HG02678 (cell line): ENCODE data around the gene PPFIBP2.
A peak's percentile ranks its signal among the peaks of the same experiment; 100 is the strongest.
"Not testable (repeated sequence)": the region's sequence is repeated elsewhere in the genome, so short reads cannot be mapped to it uniquely, and the experiment has no call there.

Experiments
- ATAC-seq: cut with Tn5 transposase; IDR thresholded peaks from one replicate; pipeline ENCODE4 v1.9.1; 2021; ENCODE audit warnings: mild to moderate bottlenecking, moderate library complexity; ENCODE audit not compliant: unreplicated experiment

PPFIBP2 gene

GRCh38 chr11:7498193-7498592 lies 15.6 kb upstream of the PPFIBP2 start:
- no peak for ATAC-seq

- ATAC-seq, result no peak
Measured at GRCh38 chr11:7499081-7499480, 14.7 kb upstream of the PPFIBP2 start.

- no peak for ATAC-seq
Measured at GRCh38 chr11:7500251-7500650, 13.5 kb upstream of the PPFIBP2 start.

DNA sequence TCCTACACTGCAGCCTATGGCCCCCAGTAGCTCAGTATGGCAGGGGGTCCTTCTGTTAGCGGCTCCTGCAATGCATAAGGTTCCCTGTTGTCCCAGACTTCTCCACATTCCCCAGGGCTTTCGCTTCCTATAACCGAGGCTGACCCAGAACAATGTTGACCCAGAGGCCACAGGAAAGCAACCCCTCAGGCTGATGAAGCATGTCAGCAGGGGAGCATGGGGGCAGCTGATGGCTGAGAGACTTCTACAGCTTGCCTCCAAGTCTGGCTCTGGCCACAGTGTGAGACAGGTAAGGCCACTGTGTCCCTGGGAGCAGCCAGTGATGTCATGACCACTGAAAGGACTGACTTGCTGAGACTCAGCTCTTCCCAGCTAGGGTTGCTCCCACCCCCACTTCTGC lies 12.5 kb upstream of the PPFIBP2 start:
- ATAC-seq, result no peak

DNA sequence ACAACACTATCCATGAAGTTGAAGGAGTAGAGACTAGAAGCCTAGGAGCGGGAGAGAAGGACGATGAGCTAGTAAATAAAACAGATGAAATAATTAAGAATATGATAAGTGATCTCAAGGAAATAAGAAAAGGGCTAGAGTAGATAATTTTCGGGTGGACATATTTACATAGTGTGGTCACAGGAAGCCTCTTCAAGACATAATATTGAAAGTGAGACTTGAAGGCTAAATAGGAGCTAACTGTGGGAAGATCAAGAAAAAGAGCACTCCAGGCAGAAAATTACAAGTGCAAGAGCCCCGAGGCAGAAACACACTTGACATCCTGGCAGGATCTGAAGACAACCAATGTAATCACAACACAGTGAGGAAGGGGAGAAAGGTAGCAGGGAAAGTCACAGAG lies 11.9 kb upstream of the PPFIBP2 start:
- ATAC-seq, result peak; percentile 63

DNA sequence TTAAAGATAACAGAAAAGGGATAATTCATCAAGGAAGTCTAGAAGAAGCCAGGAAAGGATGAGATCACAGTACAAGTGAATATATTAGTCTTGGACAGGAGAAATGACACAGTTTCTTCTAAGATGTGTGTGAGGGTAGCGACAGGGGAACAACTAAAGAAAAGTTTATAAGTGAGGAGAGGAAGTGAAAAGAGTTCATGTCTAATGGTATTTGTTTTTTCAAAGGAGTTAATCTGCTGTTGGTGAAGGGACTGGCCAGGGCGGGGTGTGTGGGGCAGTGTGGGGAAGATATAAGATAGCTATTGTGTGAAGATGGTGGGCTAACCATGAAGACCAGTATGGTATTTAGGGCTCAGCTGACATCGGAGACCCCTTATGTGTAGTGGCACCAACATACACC lies 7.6 kb upstream of the PPFIBP2 start:
- no peak for ATAC-seq

DNA sequence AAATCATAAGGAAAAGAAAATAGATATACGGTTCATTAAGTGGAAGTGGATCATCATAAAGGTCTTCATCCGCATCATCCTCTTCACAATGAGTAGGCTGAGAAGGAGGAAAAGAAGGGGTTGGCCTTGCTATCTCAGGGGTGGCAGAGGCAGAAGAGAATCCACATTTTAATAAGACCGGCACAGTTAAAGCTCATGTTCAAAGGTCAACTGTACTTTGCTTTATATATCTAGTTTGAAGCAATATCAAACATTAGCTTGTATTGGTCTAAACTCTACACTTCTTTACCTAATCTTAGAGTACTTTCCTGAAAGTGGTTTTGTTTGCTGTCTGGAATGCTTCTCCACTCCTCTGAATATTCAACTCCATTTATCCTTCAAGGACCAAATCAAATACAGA lies 5.7 kb upstream of the PPFIBP2 start:
- no peak for ATAC-seq

DNA sequence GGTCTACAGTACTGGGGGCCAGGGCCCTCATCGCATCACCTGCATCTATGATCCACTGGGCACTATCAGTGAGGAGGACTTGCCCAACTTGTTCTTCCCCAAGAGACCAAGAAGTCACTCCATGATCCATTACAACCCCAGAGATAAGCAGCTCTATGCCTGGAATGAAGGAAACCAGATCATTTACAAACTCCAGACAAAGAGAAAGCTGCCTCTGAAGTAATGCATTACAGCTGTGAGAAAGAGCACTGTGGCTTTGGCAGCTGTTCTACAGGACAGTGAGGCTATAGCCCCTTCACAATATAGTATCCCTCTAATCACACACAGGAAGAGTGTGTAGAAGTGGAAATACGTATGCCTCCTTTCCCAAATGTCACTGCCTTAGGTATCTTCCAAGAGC lies 3.8 kb upstream of the PPFIBP2 start:
- no peak for ATAC-seq

GRCh38 chr11:7511401-7511800 lies 2.4 kb upstream of the PPFIBP2 start:
- ATAC-seq, result no peak

DNA sequence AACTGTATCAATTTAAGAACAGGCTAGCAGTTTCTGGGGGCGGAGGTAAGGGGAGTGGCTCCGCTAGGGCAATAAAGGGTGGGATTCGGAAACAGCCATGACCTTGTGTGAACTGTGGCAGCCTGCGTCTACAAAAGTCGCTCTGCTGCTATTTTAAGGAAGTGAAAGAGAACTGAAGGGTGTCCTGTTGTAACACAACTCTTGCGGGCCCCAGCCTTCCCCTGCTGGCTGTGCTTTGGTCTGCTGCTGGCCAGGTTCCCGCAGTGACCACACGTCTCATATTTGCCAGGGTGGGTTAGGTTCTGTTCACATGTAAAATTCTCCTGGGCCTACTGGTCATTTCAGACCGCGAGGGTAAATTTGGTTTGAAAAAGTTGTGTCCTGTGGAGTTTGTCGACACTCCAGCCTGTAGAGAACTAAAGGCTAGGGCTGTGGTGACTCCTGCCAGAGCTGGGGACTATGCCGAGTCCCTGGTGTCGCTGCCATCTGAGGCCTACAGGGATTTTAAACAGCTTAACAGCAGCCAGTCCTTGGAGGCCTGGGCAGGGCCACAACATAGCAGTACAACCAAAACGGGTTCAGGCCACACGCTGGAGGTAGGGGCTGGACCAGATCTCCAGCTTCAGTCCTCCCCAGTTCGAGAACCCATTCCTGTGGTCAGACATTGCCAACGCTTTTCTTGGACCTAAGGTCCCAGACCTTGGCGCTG lies 1.1 kb upstream of the PPFIBP2 start:
- peak; percentile 58 for ATAC-seq

DNA sequence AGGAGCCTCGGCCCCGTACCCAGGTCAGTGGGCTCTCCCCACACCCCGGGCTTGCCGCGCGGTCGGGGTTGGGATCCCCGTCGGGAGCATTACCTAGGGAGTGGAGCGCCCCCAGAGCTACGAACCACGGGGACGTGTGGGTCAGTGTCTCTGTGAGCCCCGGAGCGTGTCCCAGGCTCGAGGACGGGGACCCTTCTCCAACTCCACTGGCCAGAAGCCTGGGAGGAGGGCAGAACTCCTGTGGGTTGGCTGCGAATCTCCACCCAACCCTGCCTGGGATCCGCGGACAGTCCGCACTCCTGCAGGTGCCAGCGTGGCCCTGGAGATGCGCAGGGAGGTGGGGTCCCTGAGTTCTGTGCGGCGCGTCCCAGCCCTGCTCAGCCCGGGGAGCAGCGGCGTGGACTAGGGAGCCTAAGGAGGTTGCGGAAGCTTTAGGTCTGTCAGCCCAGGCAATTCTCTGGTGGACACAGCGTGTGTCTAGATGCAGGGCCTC lies 346 bp downstream of the PPFIBP2 start:
- ATAC-seq, result peak; percentile 8

DNA sequence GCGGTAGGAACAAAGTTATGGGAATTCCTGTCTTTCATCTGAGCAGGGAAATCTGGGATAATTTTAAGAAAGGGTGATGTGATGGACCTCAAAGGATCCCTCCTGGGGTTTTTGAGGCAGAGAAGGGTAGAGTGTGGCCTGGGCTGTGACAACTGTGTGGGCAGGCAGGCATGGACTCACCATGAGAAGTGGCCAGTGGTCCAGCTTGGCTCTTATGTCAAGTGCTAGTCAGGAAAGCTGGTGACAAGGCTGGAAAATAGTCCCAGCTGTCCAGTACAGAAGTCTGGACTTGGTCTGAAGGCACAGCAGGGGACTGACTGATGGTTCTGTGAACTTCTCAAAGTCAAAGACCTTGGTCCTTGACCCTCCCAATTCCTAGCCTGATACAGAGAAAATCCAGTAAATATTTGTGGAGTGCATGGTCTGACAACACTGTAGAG lies 1.7 kb downstream of the PPFIBP2 start:
- no peak for ATAC-seq

DNA sequence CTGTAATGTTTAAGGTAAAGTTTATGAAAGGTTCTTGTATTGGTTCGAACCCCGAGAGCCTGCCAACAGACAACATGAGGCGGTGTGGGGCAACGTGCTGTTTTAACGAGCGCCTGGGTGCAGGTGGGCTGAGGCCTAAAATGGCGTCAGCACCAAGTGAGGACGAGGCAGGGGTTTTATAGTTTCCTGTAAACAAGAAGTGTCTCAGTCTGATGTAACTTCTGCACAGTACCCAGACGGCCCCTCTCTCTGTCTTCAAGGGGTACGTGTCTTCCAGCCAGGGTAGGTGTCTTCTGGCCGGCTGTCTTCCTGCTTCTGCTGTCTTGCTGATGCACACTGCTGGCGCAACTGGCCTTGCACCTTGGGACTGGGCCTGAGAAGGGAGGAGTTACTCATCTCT lies 2.7 kb downstream of the PPFIBP2 start:
- ATAC-seq, result no peak

GRCh38 chr11:7517743-7518142 lies 3.9 kb downstream of the PPFIBP2 start:
- not testable (repeated sequence) for ATAC-seq

DNA sequence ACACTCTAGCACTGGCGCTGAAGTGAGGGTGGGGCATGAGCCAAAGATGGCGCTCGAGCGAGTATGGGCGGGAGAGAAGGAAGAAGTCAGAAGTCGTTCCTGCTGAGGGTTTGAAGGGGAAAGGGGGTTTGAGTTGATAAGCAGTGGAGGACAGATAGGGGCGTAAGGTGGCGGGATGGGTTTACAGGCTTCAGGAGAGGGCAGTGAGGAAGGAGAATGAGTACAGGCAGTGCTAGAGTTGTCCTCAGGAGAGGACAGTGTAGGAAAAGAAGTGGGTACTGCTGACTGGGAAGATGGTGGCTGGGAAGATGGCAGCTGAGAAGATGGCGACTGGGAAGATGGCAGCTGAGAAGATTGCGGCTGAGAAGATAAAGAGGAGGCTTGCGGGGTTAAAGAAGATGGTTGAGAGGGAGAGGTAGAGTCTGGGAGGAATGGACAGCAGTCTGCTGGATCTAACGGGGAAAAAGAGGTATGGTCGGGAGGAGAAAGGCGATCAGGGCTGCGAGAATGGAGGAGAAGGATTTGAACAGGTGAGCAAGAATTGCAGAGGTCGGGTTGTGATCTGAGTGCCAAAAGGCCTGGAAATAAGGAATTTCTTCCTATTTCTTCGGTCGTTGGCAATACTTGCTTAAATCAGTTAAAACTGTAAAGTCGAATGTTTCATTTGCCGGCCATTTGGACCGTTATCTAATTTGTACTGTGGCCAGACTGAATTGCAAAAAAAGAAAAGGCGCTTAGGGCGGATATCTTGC lies 5.2 kb downstream of the PPFIBP2 start:
- ATAC-seq, result no peak

DNA sequence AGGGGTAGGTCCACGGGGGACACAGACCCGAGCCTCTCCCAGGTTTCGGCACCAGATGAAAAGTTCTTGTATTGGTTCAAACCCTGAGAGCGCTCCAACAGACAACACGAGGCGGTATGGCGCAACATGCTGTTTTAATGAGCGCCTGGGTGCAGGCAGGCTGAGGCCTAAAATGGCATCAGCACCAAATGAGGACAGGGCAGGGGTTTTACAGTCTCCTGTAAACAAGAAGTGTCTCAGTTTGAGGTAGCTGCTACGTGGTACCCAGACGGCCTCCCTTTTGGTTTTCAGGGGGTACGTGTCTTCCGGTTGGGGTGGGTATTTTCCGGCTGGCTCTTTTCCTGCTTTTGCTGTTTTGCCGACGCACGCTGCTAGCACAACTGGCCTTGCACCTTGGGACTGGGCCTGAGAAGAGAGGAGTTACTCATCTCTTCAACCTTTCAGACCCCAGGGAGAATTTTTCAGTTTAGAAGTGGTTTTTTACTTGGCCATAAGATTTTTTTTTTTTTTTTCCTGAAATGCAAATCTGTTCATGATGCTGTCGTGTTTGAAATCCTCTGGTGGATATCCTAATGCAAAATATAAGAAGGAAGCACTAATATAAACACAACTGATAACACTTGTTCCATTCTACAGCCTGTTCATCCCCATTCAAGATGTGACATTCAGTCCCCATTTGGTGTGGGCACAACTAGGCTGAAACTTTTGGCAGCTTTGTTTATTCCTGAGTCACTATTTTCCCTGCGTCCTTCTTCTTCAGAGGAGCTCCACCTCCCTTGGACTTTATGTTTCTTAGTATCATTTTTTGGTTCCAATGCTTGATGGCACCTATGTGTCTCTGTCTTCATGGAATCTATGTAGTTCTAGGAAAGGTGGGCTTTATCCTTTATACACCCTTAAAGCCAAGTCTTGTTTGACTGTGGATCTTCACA lies 6.5 kb downstream of the PPFIBP2 start:
- peak; percentile 57 for ATAC-seq

DNA sequence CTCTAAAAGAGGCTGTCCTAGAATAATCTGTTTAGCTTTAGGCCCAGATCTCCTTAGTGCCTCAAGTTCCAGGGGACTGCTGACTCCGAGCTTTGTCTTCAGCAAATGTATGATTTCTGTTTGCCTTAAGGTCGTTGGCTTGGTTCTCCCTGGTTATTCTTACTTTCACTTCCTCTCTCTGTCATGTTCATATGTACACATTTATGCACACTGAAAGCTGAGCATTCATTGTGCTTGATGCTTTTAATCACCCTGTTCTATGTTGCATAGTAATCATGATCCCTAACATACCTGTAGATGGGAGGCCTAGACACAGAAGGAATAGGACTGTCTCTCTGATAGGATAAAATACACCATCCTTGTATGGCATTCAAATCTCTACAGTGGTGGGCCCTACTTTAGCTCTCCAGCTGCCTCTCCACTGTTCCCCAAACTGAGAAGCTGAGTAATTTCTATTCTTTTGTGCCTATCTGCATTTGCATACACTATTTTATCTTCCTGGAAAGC lies 7.2 kb downstream of the PPFIBP2 start:
- ATAC-seq, result peak; percentile 79

- ATAC-seq, result no peak
Measured at GRCh38 chr11:7522121-7522520, 8.3 kb downstream of the PPFIBP2 start.

DNA sequence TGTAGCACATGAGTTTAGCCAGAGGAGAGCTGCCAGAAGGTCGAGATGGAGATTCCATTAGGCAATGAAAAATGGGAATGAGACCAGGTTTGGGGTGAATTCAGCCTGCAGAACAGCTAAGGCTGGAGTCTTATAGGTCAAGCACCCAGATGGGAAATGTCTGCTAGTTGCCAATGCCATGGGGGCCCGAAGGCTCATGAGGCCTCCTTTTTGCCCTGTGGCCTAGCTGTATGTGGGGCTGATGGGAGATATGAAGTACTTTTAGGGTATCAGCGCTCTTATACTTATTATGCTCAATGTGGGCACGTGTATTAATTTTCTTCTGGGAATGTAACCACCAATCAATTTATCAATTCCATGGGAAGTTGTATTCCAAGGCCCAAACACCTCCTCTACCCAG lies 8.7 kb downstream of the PPFIBP2 start:
- no peak for ATAC-seq

GRCh38 chr11:7523416-7524210 lies 9.8 kb downstream of the PPFIBP2 start:
- ATAC-seq, result no peak
